ENCODE data around the gene ARL6IP4. TPM values are rescaled to one million over a fixed set of nuclear protein-coding genes. Genes with fewer than 3 reads are reported as not detected.

ARL6IP4 gene
- polyA plus RNA-seq, 3 donors: 152 to 268 (median 167) TPM

- intact Hi-C loops (cut with micrococcal nuclease): loop anchor here (2.0 to 5.0 kb wide), 3 partner anchors 49 to 59 kb away; no protein-coding TSS in a partner anchor
- peaks cover 33 to 35% of the 10 kb centered on the region in 2 donors for H3K4me1 ChIP-seq (ENCODE audit: control insufficient read depth in 1 of 2, insufficient read depth in 2 of 2, low read length in 2 of 2)
- H3K27ac ChIP-seq (ENCODE audit: low read depth in 1 of 2, low read length in 2 of 2): peak overlapping the region; percentile 91
- H3K9me3 ChIP-seq (replicated peaks in 1 of 2; ENCODE audit: control insufficient read depth in 1 of 2, insufficient read depth in 1 of 2, low read length in 2 of 2): no peaks in the 10 kb centered on the region
- WGBS (ENCODE audit: insufficient coverage): 46% methylated on average over 10 of the region's 15 CpGs
- H3K4me2 ChIP-seq (replicated peaks; ENCODE audit: extremely low read depth, low read length, poor library complexity, severe bottlenecking): peak overlapping the region; percentile 67
- TF ChIP-seq CTCF (IDR thresholded peaks at IDR 0.05): no peak
- no peaks in the 10 kb centered on the region for H4K20me1 ChIP-seq (ENCODE audit: insufficient read depth, low read length)
- H3K27me3 ChIP-seq (ENCODE audit: control insufficient read depth in 2 of 2, insufficient read depth in 2 of 2, low read length in 2 of 2): no peaks in the 10 kb centered on the region
- Mint-ChIP-seq H3K4me3 (peak overlapping the region; percentile 69 to 88), H3K27me3 (ENCODE audit: low read depth in 3 of 3) (peaks cover 3 to 5% (median 3%) of the 10 kb centered on the region in 3 donors), H3K27ac (peak overlapping the region; percentile 98 to 100 (median 99)), H3K36me3 (peaks cover 0 to 4% of the 10 kb centered on the region in 2 donors), H3K4me1 (peaks cover 49% of the 10 kb centered on the region), H3K9me3 (peaks cover 0 to 2% (median 0%) of the 10 kb centered on the region in 7 donors)
- no peaks in the 10 kb centered on the region for H3K79me2 ChIP-seq (ENCODE audit: insufficient read depth, low read length)
- peak; percentile 82 to 89 (median 87) for DNase-seq
- H2AFZ ChIP-seq (ENCODE audit: insufficient read depth, low read depth, low read length, poor library complexity, severe bottlenecking): peak overlapping the region; percentile 59
- peak overlapping the region in 1 of 3 experiments; percentile 53 for H3K4me3 ChIP-seq (replicated peaks in 1 of 3; ENCODE audit: low read depth in 2 of 3, low read length in 3 of 3)
- H3K9ac ChIP-seq (ENCODE audit: insufficient read depth, low read length, poor library complexity, severe bottlenecking): peak overlapping the region; percentile 67
- no peaks in the 10 kb centered on the region for H3K36me3 ChIP-seq (replicated peaks in 1 of 2; ENCODE audit: control insufficient read depth in 1 of 2, insufficient read depth in 2 of 2, low read length in 2 of 2)
Observed at GRCh38 chr12:122947352-122947792, 33.1 kb upstream of the ARL6IP4 start.

GRCh38 chr12:122948605-122949004 is 31.9 kb upstream of the ARL6IP4 start:
- peaks cover 0 to 3% of the 10 kb centered on the region in 2 donors for H3K36me3 Mint-ChIP-seq
- no peaks in the 10 kb centered on the region for H3K36me3 ChIP-seq (replicated peaks in 1 of 2; ENCODE audit: control insufficient read depth in 1 of 2, insufficient read depth in 2 of 2, low read length in 2 of 2)
- H3K27ac ChIP-seq (ENCODE audit: low read depth in 1 of 2, low read length in 2 of 2): no peak overlapping the region
- no peak overlapping the region for H3K4me3 ChIP-seq (replicated peaks in 1 of 3; ENCODE audit: low read depth in 2 of 3, low read length in 3 of 3)
- no peak overlapping the region for H3K9ac ChIP-seq (ENCODE audit: insufficient read depth, low read length, poor library complexity, severe bottlenecking)
- peaks cover 25 to 27% of the 10 kb centered on the region in 2 donors for H3K4me1 ChIP-seq (ENCODE audit: control insufficient read depth in 1 of 2, insufficient read depth in 2 of 2, low read length in 2 of 2)
- WGBS (ENCODE audit: insufficient coverage): 96% methylated on average over 11 of the region's 14 CpGs
- peaks cover 0 to 2% (median 0%) of the 10 kb centered on the region in 7 donors for H3K9me3 Mint-ChIP-seq
- peaks cover 3 to 7% (median 6%) of the 10 kb centered on the region in 3 donors for H3K27me3 Mint-ChIP-seq (ENCODE audit: low read depth in 3 of 3)
- no peak overlapping the region for H3K4me2 ChIP-seq (replicated peaks; ENCODE audit: extremely low read depth, low read length, poor library complexity, severe bottlenecking)
- H3K9me3 ChIP-seq (replicated peaks in 1 of 2; ENCODE audit: control insufficient read depth in 1 of 2, insufficient read depth in 1 of 2, low read length in 2 of 2): no peaks in the 10 kb centered on the region
- peaks cover 38% of the 10 kb centered on the region for H3K4me1 Mint-ChIP-seq
- no peaks in the 10 kb centered on the region for H4K20me1 ChIP-seq (ENCODE audit: insufficient read depth, low read length)
- no peaks in the 10 kb centered on the region for H3K27me3 ChIP-seq (ENCODE audit: control insufficient read depth in 2 of 2, insufficient read depth in 2 of 2, low read length in 2 of 2)
- H2AFZ ChIP-seq (ENCODE audit: insufficient read depth, low read depth, low read length, poor library complexity, severe bottlenecking): no peak overlapping the region
- intact Hi-C loops (cut with micrococcal nuclease): loop anchor here in 1 of 2 donors (5.0 kb wide), 1 partner anchor 56 kb away; no protein-coding TSS in a partner anchor
- H3K4me3 Mint-ChIP-seq: peak overlapping the region in 1 of 2 donors; percentile 26
- peak overlapping the region in 4 of 7 donors; percentile 57 to 100 (median 88) for H3K27ac Mint-ChIP-seq
- DNase-seq: no peak
- no peaks in the 10 kb centered on the region for H3K79me2 ChIP-seq (ENCODE audit: insufficient read depth, low read length)
- no peak for TF ChIP-seq CTCF (IDR thresholded peaks at IDR 0.05)

Measured in CD14-positive monocyte (primary cell).